GM20000 (cell line): Measurements from ENCODE around the gene MED26.

Experiments used
- DNase-seq: peaks from one replicate; pipeline ENCODE4 v3.0.0; 2012; ENCODE audit warnings: low spot score
- TF ChIP-seq, protein P1 (sequence below): IDR thresholded peaks from 2 replicates; pipeline ENCODE4 v1.5.1; 2012; ENCODE audit warnings: mild to moderate bottlenecking, control low read depth; ENCODE audit errors: extremely low read depth, missing control alignments

The MED26 gene

DNA sequence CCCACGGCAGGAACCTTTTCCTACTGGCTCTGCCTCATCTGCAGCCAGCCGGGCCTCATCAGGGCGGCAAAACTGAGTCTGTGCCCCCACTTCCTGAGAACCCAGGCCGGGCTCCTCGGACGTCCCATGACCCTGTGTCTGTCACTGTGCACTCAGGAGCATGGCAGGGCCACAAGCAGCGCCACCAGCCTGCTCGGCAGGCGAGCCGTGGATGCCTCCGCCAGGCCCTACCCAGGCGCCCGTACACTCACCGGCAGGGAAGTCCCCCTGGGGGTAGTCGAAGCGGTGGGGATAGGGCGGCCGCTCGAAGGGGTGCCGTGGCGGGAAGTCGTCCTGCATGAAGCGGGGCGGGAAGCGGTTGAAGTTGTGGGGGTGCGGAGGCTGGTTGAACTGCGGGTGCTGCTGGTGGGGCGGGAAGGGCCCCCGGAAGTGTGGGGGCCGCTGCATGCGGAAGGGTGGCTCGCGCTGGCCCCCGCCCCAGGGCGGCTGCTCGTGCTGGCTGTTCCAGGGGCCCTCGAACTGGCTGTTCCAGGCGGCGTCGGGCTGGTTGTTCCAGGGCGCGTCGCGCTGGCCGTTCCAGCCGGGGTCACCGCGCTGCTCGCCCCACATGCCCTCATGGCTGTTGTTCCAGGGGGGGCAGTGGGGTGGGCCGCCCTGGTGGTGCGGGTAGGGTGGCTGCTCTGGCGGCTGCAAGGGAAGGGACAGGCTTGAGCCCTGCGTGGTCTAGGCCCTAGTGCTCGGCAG lies 102.8 kb downstream of the MED26 start:
- DNase-seq, result no peak
- TF ChIP-seq, protein P1, sequence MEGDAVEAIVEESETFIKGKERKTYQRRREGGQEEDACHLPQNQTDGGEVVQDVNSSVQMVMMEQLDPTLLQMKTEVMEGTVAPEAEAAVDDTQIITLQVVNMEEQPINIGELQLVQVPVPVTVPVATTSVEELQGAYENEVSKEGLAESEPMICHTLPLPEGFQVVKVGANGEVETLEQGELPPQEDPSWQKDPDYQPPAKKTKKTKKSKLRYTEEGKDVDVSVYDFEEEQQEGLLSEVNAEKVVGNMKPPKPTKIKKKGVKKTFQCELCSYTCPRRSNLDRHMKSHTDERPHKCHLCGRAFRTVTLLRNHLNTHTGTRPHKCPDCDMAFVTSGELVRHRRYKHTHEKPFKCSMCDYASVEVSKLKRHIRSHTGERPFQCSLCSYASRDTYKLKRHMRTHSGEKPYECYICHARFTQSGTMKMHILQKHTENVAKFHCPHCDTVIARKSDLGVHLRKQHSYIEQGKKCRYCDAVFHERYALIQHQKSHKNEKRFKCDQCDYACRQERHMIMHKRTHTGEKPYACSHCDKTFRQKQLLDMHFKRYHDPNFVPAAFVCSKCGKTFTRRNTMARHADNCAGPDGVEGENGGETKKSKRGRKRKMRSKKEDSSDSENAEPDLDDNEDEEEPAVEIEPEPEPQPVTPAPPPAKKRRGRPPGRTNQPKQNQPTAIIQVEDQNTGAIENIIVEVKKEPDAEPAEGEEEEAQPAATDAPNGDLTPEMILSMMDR, result no peak
